GM19239 (cell line): Measurements from ENCODE around the gene TMEM161A.
"Not testable (repeated sequence)": the region's sequence is repeated elsewhere in the genome, so short reads cannot be mapped to it uniquely, and the experiment has no call there.

Source experiments
- DNase-seq: peaks from one replicate; pipeline ENCODE4 v3.0.0; 2011; ENCODE audit warnings: low spot score; ENCODE audit not compliant: insufficient read length
- FAIRE-seq: peaks from 2 replicates; lab custom pipeline; 2011; peaks lifted over from hg19 to GRCh38; lab: Jason Lieb, UNC

TMEM161A gene

GRCh38 chr19:19138109-19138981 is at the start of gene TMEM161A:
Gene TMEM161A, minus strand, starts transcription at chr19:19138478. Its CDS starts 50 bp downstream, at chr19:19138428.
- DNase-seq, result peak; percentile 100
- peak; percentile 98 for FAIRE-seq

- FAIRE-seq, result no peak
- no peak for DNase-seq
Observed at GRCh38 chr19:19186742-19187141, 48.5 kb upstream of the TMEM161A start.

GRCh38 chr19:19185853-19186740 is 47.8 kb upstream of the TMEM161A start:
- DNase-seq (no peak), FAIRE-seq (peak; percentile 51)

GRCh38 chr19:19181488-19181998 is 43.3 kb upstream of the TMEM161A start:
- FAIRE-seq (no peak), DNase-seq (no peak)

- no peak for DNase-seq
- FAIRE-seq, result no peak
Observed at GRCh38 chr19:19179548-19180441, 41.5 kb upstream of the TMEM161A start.

- no peak for DNase-seq
- no peak for FAIRE-seq
Observed at GRCh38 chr19:19176950-19177349, 38.7 kb upstream of the TMEM161A start.

- not testable (repeated sequence) for FAIRE-seq, DNase-seq
Observed at GRCh38 chr19:19173243-19173642, 35.0 kb upstream of the TMEM161A start.

GRCh38 chr19:19171821-19172532 is 33.7 kb upstream of the TMEM161A start:
- no peak for DNase-seq
- FAIRE-seq, result no peak

GRCh38 chr19:19170873-19171672 is 32.8 kb upstream of the TMEM161A start:
- no peak for DNase-seq
- no peak for FAIRE-seq

- DNase-seq (peak; percentile 88), FAIRE-seq (peak; percentile 82)
Observed at GRCh38 chr19:19170053-19170872, 32.0 kb upstream of the TMEM161A start, which contains the start of gene MEF2B. Gene MEF2B, minus strand, starts transcription at chr19:19170263. Its CDS starts 19,528 bp downstream, at chr19:19150735.

GRCh38 chr19:19169236-19170052 is 31.2 kb upstream of the TMEM161A start:
- peak; percentile 65 for FAIRE-seq
- no peak for DNase-seq

- DNase-seq (no peak), FAIRE-seq (peak; percentile 21)
Observed at GRCh38 chr19:19167612-19168011, 29.3 kb upstream of the TMEM161A start.

GRCh38 chr19:19165396-19165795 is 27.1 kb upstream of the TMEM161A start:
- no peak for DNase-seq
- no peak for FAIRE-seq

GRCh38 chr19:19162495-19162894 is 24.2 kb upstream of the TMEM161A start:
- DNase-seq, result no peak

GRCh38 chr19:19160461-19161035 is 22.3 kb upstream of the TMEM161A start:
- FAIRE-seq (peak; percentile 86), DNase-seq (peak; percentile 42)

More at GRCh38 chr19:19162495-19162894, 24.2 kb upstream of the TMEM161A start:
- no peak for FAIRE-seq

GRCh38 chr19:19159534-19159933 is 21.3 kb upstream of the TMEM161A start:
- FAIRE-seq, result peak; percentile 68

More at GRCh38 chr19:19159534-19159933, 21.3 kb upstream of the TMEM161A start:
- no peak for DNase-seq
